ENCODE data around the gene CENPU. TPM values are rescaled to one million over a fixed set of nuclear protein-coding genes. Genes with fewer than 3 reads are reported as not detected.

Gene CENPU
- total RNA-seq, 1 experiment from 2014 or later, result 124 TPM

DNA sequence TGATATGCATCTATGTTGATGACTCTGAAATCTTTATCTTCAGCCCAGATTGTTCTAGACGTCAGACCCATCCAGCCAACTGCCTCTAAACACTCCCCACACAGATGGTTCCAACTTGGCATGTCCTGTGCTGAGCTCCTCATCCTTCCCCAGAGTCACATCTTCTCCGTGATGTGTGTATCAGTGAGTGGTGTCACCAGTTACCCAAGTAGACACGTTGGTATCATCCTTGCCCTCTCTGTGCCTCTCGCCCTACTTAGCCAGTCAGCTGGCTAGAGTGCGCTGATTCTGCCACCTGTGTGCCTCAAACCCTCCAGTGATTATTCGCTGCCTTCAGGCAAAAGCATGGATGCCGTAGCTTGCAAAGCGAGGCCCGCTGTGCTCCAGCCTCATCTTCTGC, 65.8 kb downstream of the CENPU start:
- Histone ChIP-seq H3K4me2 (ENCODE audit: insufficient read depth, insufficient read length, low read length) (no peak overlapping the region), H3K56ac (ENCODE audit: insufficient read length, low read depth, low read length) (no peak overlapping the region)
- H3K27me3 Mint-ChIP-seq (ENCODE audit: low read depth), result no peaks in the 10 kb centered on the region

More for the DNA sequence above, 65.8 kb downstream of the CENPU start:
- Histone ChIP-seq H3K9ac (ENCODE audit: extremely low read depth, insufficient read length, low read length) (no peak overlapping the region), H3K27me3 (ENCODE audit: insufficient read depth, low read length) (no peaks in the 10 kb centered on the region), H3K4ac (ENCODE audit: low read depth, low read length) (no peak overlapping the region), H3K18ac (ENCODE audit: insufficient read length, low read depth, low read length) (no peak overlapping the region), H3K23me2 (ENCODE audit: insufficient read length, low read depth, low read length, poor library complexity, severe bottlenecking) (no peaks in the 10 kb centered on the region), H3K14ac (ENCODE audit: insufficient read depth, low read length) (no peak overlapping the region), H3K4me1 (ENCODE audit: insufficient read depth, low read length) (no peaks in the 10 kb centered on the region), H4K5ac (ENCODE audit: insufficient read length, low read depth, low read length) (no peak overlapping the region), H3K23ac (ENCODE audit: insufficient read length, low read depth, low read length) (no peak overlapping the region), H4K20me1 (ENCODE audit: control insufficient read depth, insufficient read depth, insufficient read length) (no peaks in the 10 kb centered on the region), H2AK5ac (ENCODE audit: insufficient read length, low read length) (no peak overlapping the region), H4K8ac (replicated peaks; ENCODE audit: insufficient read length, low read depth, low read length) (no peak overlapping the region), H3K79me1 (ENCODE audit: insufficient read depth, low read depth, low read length, poor library complexity, severe bottlenecking) (no peaks in the 10 kb centered on the region), H2BK5ac (ENCODE audit: insufficient read length, low read length) (no peak overlapping the region), H2BK120ac (ENCODE audit: low read depth, low read length, poor library complexity, severe bottlenecking) (no peak overlapping the region), H3T11ph (ENCODE audit: low read length) (no peak overlapping the region), H3K27ac (ENCODE audit: insufficient read length, low read depth, low read length) (no peak overlapping the region), H2AFZ (ENCODE audit: low read length) (no peak overlapping the region), H4K91ac (ENCODE audit: insufficient read length, low read depth, low read length) (no peak overlapping the region), H3K9me3 (ENCODE audit: control insufficient read depth, low read depth, low read length) (no peaks in the 10 kb centered on the region), H3K79me2 (ENCODE audit: insufficient read depth, low read length) (no peaks in the 10 kb centered on the region), H2BK15ac (ENCODE audit: low read depth, low read length) (no peak overlapping the region), H2BK12ac (ENCODE audit: insufficient read length, low read depth, low read length) (no peak overlapping the region), H2BK20ac (ENCODE audit: low read depth, low read length, poor library complexity, severe bottlenecking) (no peak overlapping the region)
- no CpG with 5 or more reads among the region's 9 CpGs for WGBS (ENCODE audit: extremely low coverage, insufficient read length, low lambda C conversion rate)
- no peak overlapping the region for H3K4me3 Mint-ChIP-seq
- H3K4me1 Mint-ChIP-seq, result peaks cover 2% of the 10 kb centered on the region in 2 experiments
- no peaks in the 10 kb centered on the region for H3K9me3 Mint-ChIP-seq
- peak overlapping the region in 1 of 3 experiments; percentile 12; a peak in 3 of 7 replicates for H3K27ac Mint-ChIP-seq
- peaks cover 0 to 27% (median 23%) of the 10 kb centered on the region in 3 experiments; a peak in 4 of 7 replicates for H3K36me3 Mint-ChIP-seq (ENCODE audit: insufficient read depth in 1 of 3, low read depth in 3 of 3)
- TF ChIP-seq CTCF (conservative IDR thresholded peaks at IDR 0.05), result no peak
- DNase-seq, result no peak

Measured in H9 (cell line).